ENCODE results near the gene MLIP.

GRCh38 chr6:54094293-54094692 is 16.9 kb upstream of the MLIP start:
- no peak for TF ChIP-seq POLR2A (IDR thresholded peaks at IDR 0.05)
- TF ChIP-seq EP300 (IDR thresholded peaks at IDR 0.05): no peak

Data from gastroesophageal sphincter (tissue), 2 donors.